Motor neuron (in vitro differentiated cells): ENCODE data around the gene CPED1. TPM values are rescaled to one million over a fixed set of nuclear protein-coding genes. Genes with fewer than 3 reads are reported as not detected.
"Not testable (repeated sequence)": the region's sequence is repeated elsewhere in the genome, so short reads cannot be mapped to it uniquely, and the experiment has no call there.

Experiments
- ATAC-seq, 8 experiments: fragments of 200-7000 bp; cut with Tn5 transposase; replicated peaks in 6 of 8; 2 replicates each; pipeline ENCODE4 v1.8.0; 2021; ENCODE audit warnings: mild to moderate bottlenecking in 8 of 8, moderate library complexity in 8 of 8
- H3K27ac ChIP-seq, 2 donors: fragments of 250-450 bp; sonication (Bioruptor Pico); 2 replicates each; pipeline ENCODE4 v1.9.0; 2021; ENCODE audit warnings: antibody characterized with exemption in 2 of 2, mild to moderate bottlenecking in 2 of 2, moderate library complexity in 1 of 2
- H3K4me1 ChIP-seq, 2 donors: fragments of 250-450 bp; sonication (Bioruptor Pico); replicated peaks in 1 of 2; 2 replicates each; pipeline ENCODE4 v1.6.1; 2021; ENCODE audit warnings: antibody characterized with exemption in 2 of 2, mild to moderate bottlenecking in 2 of 2, moderate library complexity in 1 of 2
- H3K4me3 ChIP-seq, 5 donors: fragments of 250-450 bp; sonication (Bioruptor Pico); 2 replicates each; pipeline ENCODE4 v1.9.0; 2021; ENCODE audit warnings: antibody characterized with exemption in 5 of 5, mild to moderate bottlenecking in 5 of 5, moderate library complexity in 4 of 5
- WGBS, 10 experiments: fragments of 450-650 bp; shearing (Covaris generic); methylation state at CpG; one replicate each; pipeline ENCODE4 v1.0.0; 2022; 5-methylcytosine and 5-hydroxymethylcytosine counted together
- in situ Hi-C, 9 experiments: fragments of 400-800 bp; cut with MboI; loops; one replicate each; pipeline ENCODE4 v1.15.0; 2021; ENCODE audit warnings: low sequenced_read_pairs in 9 of 9, low pct_unique_long_range_greater_than_20kb in 2 of 9; ENCODE audit not compliant: unreplicated experiment in 9 of 9
- total RNA-seq, 8 experiments: library from RNA; unstranded; fragments of 300-600 nt; gene quantifications; 2 replicates each; pipeline versions ENCODE4 v1.2.3 to v1.2.4, GENCODE V29; 2022

CPED1 gene
- total RNA-seq, 8 experiments from 2014 or later = 0.05 to 21.8 (median 0.47) TPM; not detected in 1

GRCh38 chr7:121113288-121113687, 124.8 kb downstream of the CPED1 start:
- ATAC-seq = peak in 1 of 8 experiments; percentile 39
- Histone ChIP-seq H3K27ac (no peak overlapping the region), H3K4me3 (no peak overlapping the region), H3K4me1 (peaks cover 3 to 9% of the 10 kb centered on the region in 2 donors)
- in situ Hi-C loops = loop anchor here in 1 of 9 experiments (25.0 kb wide), 1 partner anchor 301 kb away; no protein-coding TSS in a partner anchor

- no peak overlapping the region for H3K4me3 ChIP-seq
- no peak overlapping the region for H3K27ac ChIP-seq
- no peaks in the 10 kb centered on the region for H3K4me1 ChIP-seq
- 33 to 100% (median 60%) methylated on average over 1 of the region's 1 CpG; no CpG with 5 or more reads in 3 of the 10 experiments for WGBS, 10 experiments
- in situ Hi-C loops = loop anchor here in 1 of 9 experiments (25.0 kb wide), 1 partner anchor 304 kb away; no protein-coding TSS in a partner anchor
- no peak for ATAC-seq
Observed at GRCh38 chr7:121116396-121116795, 127.9 kb downstream of the CPED1 start.

GRCh38 chr7:121119047-121119446, 130.5 kb downstream of the CPED1 start:
- in situ Hi-C loops = loop anchor here in 1 of 9 experiments (25.0 kb wide), 1 partner anchor 307 kb away; no protein-coding TSS in a partner anchor
- Histone ChIP-seq H3K4me1 (no peaks in the 10 kb centered on the region), H3K27ac (no peak overlapping the region), H3K4me3 (no peak overlapping the region)
- 91 to 100% (median 96%) methylated on average over 3 to 9 of the region's 9 CpGs; no CpG with 5 or more reads in 1 of the 10 experiments for WGBS, 10 experiments
- ATAC-seq = no peak

- in situ Hi-C loops = loop anchor here in 1 of 9 experiments (25.0 kb wide), 1 partner anchor 311 kb away; no protein-coding TSS in a partner anchor
- 29 to 100% (median 63%) methylated on average over 1 to 2 of the region's 2 CpGs; no CpG with 5 or more reads in 1 of the 10 experiments for WGBS, 10 experiments
- Histone ChIP-seq H3K27ac (no peak overlapping the region), H3K4me1 (no peaks in the 10 kb centered on the region), H3K4me3 (no peak overlapping the region)
- no peak for ATAC-seq
Observed at GRCh38 chr7:121123032-121123431, 134.5 kb downstream of the CPED1 start.

- H3K4me1 ChIP-seq, H3K4me3 ChIP-seq, H3K27ac ChIP-seq, ATAC-seq: not testable (repeated sequence)
- in situ Hi-C loops = loop anchor here in 2 of 9 experiments (25.0 kb wide), 2 partner anchors 212 to 412 kb away; partner anchors contain the start of gene WNT16 (in 2 of the 2)
- WGBS, 10 experiments = 67 to 70% methylated on average over 1 of the region's 1 CpG; no CpG with 5 or more reads in 8 of the 10 experiments
Observed at GRCh38 chr7:121125454-121125853, 136.9 kb downstream of the CPED1 start.

- ATAC-seq = no peak
- H3K4me3 ChIP-seq = no peak overlapping the region
- in situ Hi-C loops = loop anchor here in 2 of 9 experiments (25.0 kb wide), 2 partner anchors 211 to 411 kb away; partner anchors contain the start of gene WNT16 (in 2 of the 2)
- no peaks in the 10 kb centered on the region for H3K4me1 ChIP-seq
- no peak overlapping the region for H3K27ac ChIP-seq
- WGBS, 10 experiments = 90 to 100% (median 100%) methylated on average over 1 of the region's 1 CpG; no CpG with 5 or more reads in 1 of the 10 experiments
Observed at GRCh38 chr7:121126201-121126600, 137.7 kb downstream of the CPED1 start.

GRCh38 chr7:121126801-121127534, 138.5 kb downstream of the CPED1 start:
- 16 to 81% (median 69%) methylated on average over 2 to 3 of the region's 3 CpGs for WGBS, 10 experiments
- Histone ChIP-seq H3K4me3 (no peak overlapping the region), H3K27ac (no peak overlapping the region), H3K4me1 (no peaks in the 10 kb centered on the region)
- ATAC-seq = no peak
- in situ Hi-C loops = loop anchor here in 2 of 9 experiments (25.0 kb wide), 2 partner anchors 210 to 410 kb away; partner anchors contain the start of gene WNT16 (in 2 of the 2)

- no peak for ATAC-seq
- in situ Hi-C loops = loop anchor here in 2 of 9 experiments (25.0 kb wide), 2 partner anchors 204 to 404 kb away; partner anchors contain the start of gene WNT16 (in 2 of the 2)
- Histone ChIP-seq H3K4me1 (peaks cover 0 to 6% of the 10 kb centered on the region in 2 donors), H3K27ac (no peak overlapping the region), H3K4me3 (no peak overlapping the region)
- no CpG with 5 or more reads among the region's 1 CpG for WGBS, 10 experiments
Observed at GRCh38 chr7:121132940-121133339, 144.4 kb downstream of the CPED1 start.

GRCh38 chr7:121133444-121133843, 144.9 kb downstream of the CPED1 start:
- in situ Hi-C loops = loop anchor here in 2 of 9 experiments (25.0 kb wide), 2 partner anchors 204 to 404 kb away; partner anchors contain the start of gene WNT16 (in 2 of the 2)
- Histone ChIP-seq H3K4me1 (peaks cover 0 to 11% of the 10 kb centered on the region in 2 donors), H3K4me3 (no peak overlapping the region), H3K27ac (no peak overlapping the region)
- WGBS, 10 experiments = 74 to 98% (median 91%) methylated on average over 2 to 3 of the region's 3 CpGs; no CpG with 5 or more reads in 1 of the 10 experiments
- no peak for ATAC-seq

GRCh38 chr7:121137580-121137979, 149.1 kb downstream of the CPED1 start:
- in situ Hi-C loops = loop anchor here in 2 of 9 experiments (25.0 kb wide), 2 partner anchors 200 to 400 kb away; partner anchors contain the start of gene WNT16 (in 2 of the 2)
- WGBS, 10 experiments = 79 to 100% (median 100%) methylated on average over 1 to 2 of the region's 2 CpGs; no CpG with 5 or more reads in 1 of the 10 experiments
- H3K4me1 ChIP-seq = peaks cover 0 to 20% of the 10 kb centered on the region in 2 donors
- ATAC-seq = no peak
- H3K4me3 ChIP-seq = peak overlapping the region in 2 of 5 donors; percentile 5 to 25
- H3K27ac ChIP-seq = peak overlapping the region in 1 of 2 donors; percentile 56

- Histone ChIP-seq H3K4me1 (peaks cover 0 to 20% of the 10 kb centered on the region in 2 donors), H3K4me3 (peak overlapping the region in 2 of 5 donors; percentile 5 to 25), H3K27ac (peak overlapping the region in 1 of 2 donors; percentile 56)
- 51 to 100% (median 80%) methylated on average over 1 to 8 of the region's 8 CpGs for WGBS, 10 experiments
- ATAC-seq = peak in 5 of 8 experiments; percentile 55 to 99 (median 93)
- in situ Hi-C loops = loop anchor here in 2 of 9 experiments (25.0 kb wide), 2 partner anchors 199 to 399 kb away; partner anchors contain the start of gene WNT16 (in 2 of the 2)
Observed at GRCh38 chr7:121138262-121138933, 149.9 kb downstream of the CPED1 start.

- Histone ChIP-seq H3K4me3 (no peak overlapping the region), H3K4me1 (peaks cover 0 to 20% of the 10 kb centered on the region in 2 donors), H3K27ac (no peak overlapping the region)
- in situ Hi-C loops = loop anchor here in 2 of 9 experiments (25.0 kb wide), 2 partner anchors 198 to 398 kb away; partner anchors contain the start of gene WNT16 (in 2 of the 2)
- no peak for ATAC-seq
- 49 to 100% (median 92%) methylated on average over 1 to 3 of the region's 3 CpGs for WGBS, 10 experiments
Observed at GRCh38 chr7:121139427-121139826, 150.9 kb downstream of the CPED1 start.
